ENCODE measurements around the gene RNASEH2B.

GRCh38 chr13:50914848-50915247 lies 5.3 kb downstream of the RNASEH2B start:
- TF ChIP-seq EZH2 (IDR thresholded peaks at IDR 0.05; ENCODE audit: borderline replicate concordance), result no peak
- TF ChIP-seq, protein P1, sequence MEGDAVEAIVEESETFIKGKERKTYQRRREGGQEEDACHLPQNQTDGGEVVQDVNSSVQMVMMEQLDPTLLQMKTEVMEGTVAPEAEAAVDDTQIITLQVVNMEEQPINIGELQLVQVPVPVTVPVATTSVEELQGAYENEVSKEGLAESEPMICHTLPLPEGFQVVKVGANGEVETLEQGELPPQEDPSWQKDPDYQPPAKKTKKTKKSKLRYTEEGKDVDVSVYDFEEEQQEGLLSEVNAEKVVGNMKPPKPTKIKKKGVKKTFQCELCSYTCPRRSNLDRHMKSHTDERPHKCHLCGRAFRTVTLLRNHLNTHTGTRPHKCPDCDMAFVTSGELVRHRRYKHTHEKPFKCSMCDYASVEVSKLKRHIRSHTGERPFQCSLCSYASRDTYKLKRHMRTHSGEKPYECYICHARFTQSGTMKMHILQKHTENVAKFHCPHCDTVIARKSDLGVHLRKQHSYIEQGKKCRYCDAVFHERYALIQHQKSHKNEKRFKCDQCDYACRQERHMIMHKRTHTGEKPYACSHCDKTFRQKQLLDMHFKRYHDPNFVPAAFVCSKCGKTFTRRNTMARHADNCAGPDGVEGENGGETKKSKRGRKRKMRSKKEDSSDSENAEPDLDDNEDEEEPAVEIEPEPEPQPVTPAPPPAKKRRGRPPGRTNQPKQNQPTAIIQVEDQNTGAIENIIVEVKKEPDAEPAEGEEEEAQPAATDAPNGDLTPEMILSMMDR (IDR thresholded peaks at IDR 0.05; ENCODE audit: poor library complexity), result no peak
- no peak for TF ChIP-seq EZH2phosphoT487 (IDR thresholded peaks at IDR 0.05; ENCODE audit: low read depth, severe bottlenecking, unreplicated experiment)
